ENCODE data around the gene TSHZ2.

TSHZ2 gene

DNA sequence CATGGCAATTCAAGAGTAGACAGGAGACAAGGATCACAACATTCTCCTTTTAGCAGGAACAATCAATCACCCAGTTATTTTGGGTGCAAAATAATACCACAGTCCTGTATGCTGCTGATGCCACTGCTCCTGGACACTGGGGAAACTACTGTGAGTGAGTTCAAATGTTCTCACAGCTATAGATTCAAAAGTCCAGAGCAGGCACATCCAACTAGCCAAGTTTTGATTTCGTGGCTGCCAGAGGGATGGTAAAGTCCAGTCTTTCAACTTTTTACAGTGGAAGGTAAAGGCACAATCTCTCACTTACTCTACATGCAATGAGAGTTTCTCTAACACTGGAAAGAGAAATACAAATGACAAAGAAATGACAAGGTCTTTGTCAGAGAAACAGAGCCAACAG is 26.9 kb upstream of the TSHZ2 start:
- no peak for TF ChIP-seq EZH2phosphoT487 (IDR thresholded peaks at IDR 0.05; ENCODE audit: low read depth)
- TF ChIP-seq, protein P1, sequence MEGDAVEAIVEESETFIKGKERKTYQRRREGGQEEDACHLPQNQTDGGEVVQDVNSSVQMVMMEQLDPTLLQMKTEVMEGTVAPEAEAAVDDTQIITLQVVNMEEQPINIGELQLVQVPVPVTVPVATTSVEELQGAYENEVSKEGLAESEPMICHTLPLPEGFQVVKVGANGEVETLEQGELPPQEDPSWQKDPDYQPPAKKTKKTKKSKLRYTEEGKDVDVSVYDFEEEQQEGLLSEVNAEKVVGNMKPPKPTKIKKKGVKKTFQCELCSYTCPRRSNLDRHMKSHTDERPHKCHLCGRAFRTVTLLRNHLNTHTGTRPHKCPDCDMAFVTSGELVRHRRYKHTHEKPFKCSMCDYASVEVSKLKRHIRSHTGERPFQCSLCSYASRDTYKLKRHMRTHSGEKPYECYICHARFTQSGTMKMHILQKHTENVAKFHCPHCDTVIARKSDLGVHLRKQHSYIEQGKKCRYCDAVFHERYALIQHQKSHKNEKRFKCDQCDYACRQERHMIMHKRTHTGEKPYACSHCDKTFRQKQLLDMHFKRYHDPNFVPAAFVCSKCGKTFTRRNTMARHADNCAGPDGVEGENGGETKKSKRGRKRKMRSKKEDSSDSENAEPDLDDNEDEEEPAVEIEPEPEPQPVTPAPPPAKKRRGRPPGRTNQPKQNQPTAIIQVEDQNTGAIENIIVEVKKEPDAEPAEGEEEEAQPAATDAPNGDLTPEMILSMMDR (IDR thresholded peaks at IDR 0.05; ENCODE audit: low read depth, low read length) = no peak
- H3K4me3 ChIP-seq (ENCODE audit: low read length) = no peak overlapping the region
- no peak overlapping the region for H3K4me2 ChIP-seq (ENCODE audit: low read length)
- no peaks in the 10 kb centered on the region for H3K9me3 ChIP-seq (ENCODE audit: insufficient read depth, low read length)
- H3K27me3 ChIP-seq (ENCODE audit: low read depth, low read length) = peaks cover 11% of the 10 kb centered on the region
- H3K4me1 ChIP-seq (ENCODE audit: low read length) = no peaks in the 10 kb centered on the region
- H3K36me3 ChIP-seq (replicated peaks; ENCODE audit: low read depth, low read length) = no peaks in the 10 kb centered on the region
- no peaks in the 10 kb centered on the region for H4K20me1 ChIP-seq (ENCODE audit: insufficient read depth, low read length)
- no peak overlapping the region for H3K27ac ChIP-seq (ENCODE audit: low read length)
- no peak overlapping the region for H3K9ac ChIP-seq (ENCODE audit: low read length)
- no peak overlapping the region for H2AFZ ChIP-seq (ENCODE audit: low read depth, low read length)
- H3K79me2 ChIP-seq (ENCODE audit: low read length) = no peaks in the 10 kb centered on the region

DNA sequence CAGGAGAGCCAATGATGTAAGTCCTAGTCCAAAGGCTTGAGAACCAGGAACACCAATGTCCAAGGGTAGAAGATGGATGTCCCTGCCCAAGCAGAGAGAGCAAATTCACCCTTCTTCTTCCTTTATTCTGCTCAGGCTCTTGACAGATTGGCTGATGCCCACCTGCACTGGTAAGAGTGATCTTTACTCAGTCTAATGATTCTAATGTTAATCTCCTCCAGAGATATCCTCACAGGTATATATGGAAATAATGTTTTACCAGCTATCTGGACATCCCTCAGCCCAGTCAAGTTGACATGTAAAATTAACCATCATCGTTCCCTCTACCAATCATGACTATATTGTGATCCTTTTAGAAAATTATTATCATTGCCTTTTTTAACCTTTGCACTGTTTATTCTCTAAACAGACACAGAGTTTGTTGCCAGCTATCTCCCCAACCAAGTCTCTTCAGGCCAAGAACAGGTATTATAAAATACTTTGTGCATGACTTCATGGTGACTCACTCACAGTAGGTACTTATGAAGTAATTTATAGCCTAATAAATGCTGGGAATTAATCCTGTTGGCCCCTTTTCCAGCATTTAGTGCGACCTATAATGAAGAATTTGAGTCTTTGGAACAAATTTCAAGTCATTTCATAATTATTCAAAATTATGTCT is 26.2 kb upstream of the TSHZ2 start:
- no peak overlapping the region for H3K4me2 ChIP-seq (ENCODE audit: low read length)
- no peak overlapping the region for H3K9ac ChIP-seq (ENCODE audit: low read length)
- H3K4me3 ChIP-seq (ENCODE audit: low read length) = no peak overlapping the region
- TF ChIP-seq, protein P1 (IDR thresholded peaks at IDR 0.05; ENCODE audit: low read depth, low read length) = no peak
- no peak for TF ChIP-seq EZH2phosphoT487 (IDR thresholded peaks at IDR 0.05; ENCODE audit: low read depth)
- peaks cover 15% of the 10 kb centered on the region for H3K27me3 ChIP-seq (ENCODE audit: low read depth, low read length)
- no peak overlapping the region for H3K27ac ChIP-seq (ENCODE audit: low read length)
- H3K4me1 ChIP-seq (ENCODE audit: low read length) = no peaks in the 10 kb centered on the region
- H3K36me3 ChIP-seq (replicated peaks; ENCODE audit: low read depth, low read length) = no peaks in the 10 kb centered on the region
- no peak overlapping the region for H2AFZ ChIP-seq (ENCODE audit: low read depth, low read length)
- H4K20me1 ChIP-seq (ENCODE audit: insufficient read depth, low read length) = no peaks in the 10 kb centered on the region
- H3K79me2 ChIP-seq (ENCODE audit: low read length) = no peaks in the 10 kb centered on the region
- H3K9me3 ChIP-seq (ENCODE audit: insufficient read depth, low read length) = no peaks in the 10 kb centered on the region

GRCh38 chr20:52948491-52948890 is 23.7 kb upstream of the TSHZ2 start:
- Histone ChIP-seq H3K36me3 (replicated peaks; ENCODE audit: low read depth, low read length) (no peaks in the 10 kb centered on the region), H3K79me2 (ENCODE audit: low read length) (no peaks in the 10 kb centered on the region), H3K9ac (ENCODE audit: low read length) (no peak overlapping the region), H4K20me1 (ENCODE audit: insufficient read depth, low read length) (no peaks in the 10 kb centered on the region), H2AFZ (ENCODE audit: low read depth, low read length) (no peak overlapping the region), H3K4me1 (ENCODE audit: low read length) (no peaks in the 10 kb centered on the region), H3K4me2 (ENCODE audit: low read length) (no peak overlapping the region), H3K27ac (ENCODE audit: low read length) (no peak overlapping the region), H3K4me3 (ENCODE audit: low read length) (no peak overlapping the region), H3K27me3 (ENCODE audit: low read depth, low read length) (peaks cover 17% of the 10 kb centered on the region), H3K9me3 (ENCODE audit: insufficient read depth, low read length) (no peaks in the 10 kb centered on the region)
- no peak for TF ChIP-seq EZH2phosphoT487 (IDR thresholded peaks at IDR 0.05; ENCODE audit: low read depth)
- TF ChIP-seq, protein P1 (IDR thresholded peaks at IDR 0.05; ENCODE audit: low read depth, low read length) = no peak

DNA sequence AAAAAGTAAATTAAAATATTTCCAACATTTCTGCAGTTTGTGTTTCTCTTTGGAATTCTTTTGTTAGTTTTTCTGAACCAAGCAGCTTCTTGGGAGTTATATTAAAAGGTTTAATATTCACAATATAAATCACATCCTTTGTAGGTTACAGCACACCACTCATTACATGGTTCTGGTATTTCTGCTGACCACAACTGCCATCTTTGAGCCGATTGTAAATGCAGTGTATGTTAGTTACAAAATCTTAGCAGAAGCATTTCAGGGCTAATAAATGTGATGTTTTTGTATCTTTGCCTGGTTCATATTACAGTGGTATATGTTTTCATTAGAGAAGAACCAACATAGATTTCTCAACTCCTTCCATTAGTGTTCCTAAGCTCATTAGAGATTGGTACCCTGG is 19.1 kb upstream of the TSHZ2 start:
- no peak overlapping the region for H3K4me2 ChIP-seq (ENCODE audit: low read length)
- no peaks in the 10 kb centered on the region for H3K4me1 ChIP-seq (ENCODE audit: low read length)

More for the DNA sequence above, 19.1 kb upstream of the TSHZ2 start:
- H3K9ac ChIP-seq (ENCODE audit: low read length) = no peak overlapping the region
- H3K27ac ChIP-seq (ENCODE audit: low read length) = no peak overlapping the region
- no peaks in the 10 kb centered on the region for H3K9me3 ChIP-seq (ENCODE audit: insufficient read depth, low read length)
- H3K4me3 ChIP-seq (ENCODE audit: low read length) = no peak overlapping the region
- no peaks in the 10 kb centered on the region for H3K36me3 ChIP-seq (replicated peaks; ENCODE audit: low read depth, low read length)
- TF ChIP-seq EZH2phosphoT487 (IDR thresholded peaks at IDR 0.05; ENCODE audit: low read depth) = no peak
- TF ChIP-seq, protein P1 (IDR thresholded peaks at IDR 0.05; ENCODE audit: low read depth, low read length) = no peak
- H2AFZ ChIP-seq (ENCODE audit: low read depth, low read length) = no peak overlapping the region
- peaks cover 17% of the 10 kb centered on the region for H3K27me3 ChIP-seq (ENCODE audit: low read depth, low read length)
- H3K79me2 ChIP-seq (ENCODE audit: low read length) = no peaks in the 10 kb centered on the region
- no peaks in the 10 kb centered on the region for H4K20me1 ChIP-seq (ENCODE audit: insufficient read depth, low read length)
